ENCODE data around the gene IL11RA.

- TF ChIP-seq CTCF (IDR thresholded peaks at IDR 0.05) (no peak), POLR2A (IDR thresholded peaks at IDR 0.05) (no peak)
These were observed 39.3 kb downstream of the IL11RA start, which contains the start of gene CCL19 for GRCh38 chr9:34690983-34691935.
